Measurements from ENCODE around the gene ZNF581. TPM values are rescaled to one million over a fixed set of nuclear protein-coding genes. Genes with fewer than 3 reads are reported as not detected.

ZNF581 gene
- total RNA-seq, 1 experiment from 2014 or later = 65.1 TPM

- Histone ChIP-seq H2BK12ac (ENCODE audit: insufficient read length, low read depth, low read length) (no peak overlapping the region), H3T11ph (ENCODE audit: low read length) (no peak overlapping the region), H2BK120ac (ENCODE audit: low read depth, low read length, poor library complexity, severe bottlenecking) (no peak overlapping the region), H3K23me2 (ENCODE audit: insufficient read length, low read depth, low read length, poor library complexity, severe bottlenecking) (peaks cover 6% of the 10 kb centered on the region), H3K27ac (ENCODE audit: insufficient read length, low read depth, low read length) (no peak overlapping the region), H2BK20ac (ENCODE audit: low read depth, low read length, poor library complexity, severe bottlenecking) (no peak overlapping the region), H3K9me3 (ENCODE audit: control insufficient read depth, low read depth, low read length) (no peaks in the 10 kb centered on the region), H3K9ac (ENCODE audit: extremely low read depth, insufficient read length, low read length) (no peak overlapping the region), H2AFZ (ENCODE audit: low read length) (no peak overlapping the region), H2BK15ac (ENCODE audit: low read depth, low read length) (no peak overlapping the region), H3K23ac (ENCODE audit: insufficient read length, low read depth, low read length) (no peak overlapping the region), H3K56ac (ENCODE audit: insufficient read length, low read depth, low read length) (no peak overlapping the region), H3K4ac (ENCODE audit: low read depth, low read length) (no peak overlapping the region), H4K20me1 (ENCODE audit: control insufficient read depth, insufficient read depth, insufficient read length) (no peaks in the 10 kb centered on the region), H3K79me1 (ENCODE audit: insufficient read depth, low read depth, low read length, poor library complexity, severe bottlenecking) (peaks cover 12% of the 10 kb centered on the region), H2BK5ac (ENCODE audit: insufficient read length, low read length) (no peak overlapping the region), H4K5ac (ENCODE audit: insufficient read length, low read depth, low read length) (no peak overlapping the region), H3K4me1 (ENCODE audit: insufficient read depth, low read length) (no peaks in the 10 kb centered on the region), H3K4me2 (ENCODE audit: insufficient read depth, insufficient read length, low read length) (peak overlapping the region; percentile 42), H3K27me3 (ENCODE audit: insufficient read depth, low read length) (no peaks in the 10 kb centered on the region), H4K91ac (ENCODE audit: insufficient read length, low read depth, low read length) (no peak overlapping the region), H2AK5ac (ENCODE audit: insufficient read length, low read length) (no peak overlapping the region), H3K79me2 (ENCODE audit: insufficient read depth, low read length) (peaks cover 19% of the 10 kb centered on the region; the same call in 1 of the 2 replicates), H3K18ac (ENCODE audit: insufficient read length, low read depth, low read length) (no peak overlapping the region), H4K8ac (replicated peaks; ENCODE audit: insufficient read length, low read depth, low read length) (no peak overlapping the region), H3K14ac (ENCODE audit: insufficient read depth, low read length) (no peak overlapping the region)
- H3K27ac Mint-ChIP-seq = peak overlapping the region; percentile 93 to 98 (median 96)
- no peak for TF ChIP-seq CTCF (conservative IDR thresholded peaks at IDR 0.05)
- H3K9me3 Mint-ChIP-seq = no peaks in the 10 kb centered on the region; a peak in 1 of 5 replicates
- DNase-seq = no peak
- H3K36me3 Mint-ChIP-seq (ENCODE audit: insufficient read depth in 1 of 3, low read depth in 3 of 3) = peaks cover 32 to 61% (median 56%) of the 10 kb centered on the region in 3 experiments
- WGBS (ENCODE audit: extremely low coverage, insufficient read length, low lambda C conversion rate) = no CpG with 5 or more reads among the region's 17 CpGs
- peaks cover 41 to 48% of the 10 kb centered on the region in 2 experiments for H3K4me1 Mint-ChIP-seq
- peak overlapping the region; percentile 94 to 98 for H3K4me3 Mint-ChIP-seq
- H3K27me3 Mint-ChIP-seq (ENCODE audit: low read depth) = no peaks in the 10 kb centered on the region
Measured at GRCh38 chr19:55674459-55674840, 31.0 kb downstream of the ZNF581 start.

Data from H9 (cell line).